Measurements from ENCODE around the gene PTGER1. TPM values are rescaled to one million over a fixed set of nuclear protein-coding genes. Genes with fewer than 3 reads are reported as not detected.

Gene PTGER1
- total and polyA plus RNA-seq, 2 of the 4 experiments (the other 2 are of a cell fraction) = 0.54 to 0.60 TPM

DNA sequence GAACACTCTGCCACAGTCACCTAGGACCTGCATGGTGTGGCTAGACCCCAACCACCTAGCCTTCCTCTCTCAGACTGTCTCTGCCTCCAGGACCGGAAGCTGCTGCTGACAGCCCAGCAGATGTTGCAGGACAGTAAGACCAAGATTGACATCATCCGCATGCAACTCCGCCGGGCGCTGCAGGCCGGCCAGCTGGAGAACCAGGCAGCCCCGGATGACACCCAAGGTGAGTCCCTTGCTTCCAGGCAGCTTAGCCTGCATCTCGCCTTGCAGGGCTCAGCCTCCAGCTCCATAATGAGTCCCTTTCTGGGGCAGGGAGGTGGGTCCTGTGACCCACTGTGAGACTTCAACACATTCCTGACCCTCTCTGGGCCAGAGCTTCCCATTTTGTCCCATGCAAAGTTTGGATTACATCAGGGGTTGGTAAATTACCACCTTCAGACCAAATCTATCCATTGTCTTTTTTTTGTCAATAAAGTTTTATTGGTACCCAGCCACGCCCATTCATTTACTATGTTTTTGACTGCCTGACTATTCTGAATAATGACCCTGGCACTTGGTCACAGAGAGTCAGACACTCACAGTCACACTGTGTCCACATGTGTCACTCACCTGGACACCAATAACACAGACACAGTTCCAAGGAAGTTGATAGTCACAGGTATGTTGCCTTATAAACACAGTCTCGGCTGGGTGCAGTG is 28.7 kb downstream of the PTGER1 start:
- Histone ChIP-seq H3K4me3 (ENCODE audit: insufficient read depth, low read depth, low read length) (no peak overlapping the region), H2BK15ac (ENCODE audit: low read depth, low read length) (no peak overlapping the region), H4K91ac (ENCODE audit: insufficient read depth, low read depth, low read length) (no peak overlapping the region), H2AK5ac (ENCODE audit: low read depth, low read length) (no peak overlapping the region), H4K8ac (ENCODE audit: low read depth in 2 of 2, low read length in 2 of 2) (no peak overlapping the region), H4K20me1 (ENCODE audit: insufficient read depth, low read length) (peaks cover 17% of the 10 kb centered on the region), H3K27me3 (ENCODE audit: control insufficient read depth, insufficient read depth, low read length) (no peaks in the 10 kb centered on the region), H3K36me3 (ENCODE audit: control insufficient read depth, insufficient read depth, low read length) (peaks cover 76% of the 10 kb centered on the region), H2BK20ac (ENCODE audit: low read depth, low read length) (no peak overlapping the region), H3K56ac (ENCODE audit: extremely low read depth, insufficient read depth, low read length) (no peak overlapping the region), H3K9ac (ENCODE audit: low read depth, low read length) (no peak overlapping the region), H3K79me1 (ENCODE audit: low read depth in 1 of 2, low read length in 2 of 2) (peaks cover 3 to 34% of the 10 kb centered on the region in 2 experiments), H2BK120ac (ENCODE audit: low read depth, low read length) (no peak overlapping the region), H3K4me2 (ENCODE audit: low read depth, low read length) (no peak overlapping the region), H4K5ac (ENCODE audit: low read depth, low read length) (no peak overlapping the region), H3K14ac (replicated peaks; ENCODE audit: low read depth, low read length) (no peak overlapping the region), H3K9me3 (ENCODE audit: control insufficient read depth, insufficient read depth, low read length) (no peaks in the 10 kb centered on the region), H3K9me1 (ENCODE audit: insufficient read depth, low read length) (peaks cover 30% of the 10 kb centered on the region), H2AFZ (replicated peaks; ENCODE audit: low read length, poor library complexity) (no peak overlapping the region), H3K27ac (ENCODE audit: insufficient read depth, low read length) (no peak overlapping the region), H2BK5ac (ENCODE audit: low read depth, low read length, poor library complexity, severe bottlenecking) (no peak overlapping the region), H3K4ac (ENCODE audit: low read depth, low read length) (no peak overlapping the region), H3K4me1 (ENCODE audit: control insufficient read depth, insufficient read depth, low read length) (no peaks in the 10 kb centered on the region), H3K18ac (ENCODE audit: low read depth, low read length) (no peak overlapping the region), H3K23ac (ENCODE audit: low read depth, low read length) (no peak overlapping the region), H2AK9ac (replicated peaks; ENCODE audit: low read depth, low read length, poor library complexity) (no peak overlapping the region)
- dilution Hi-C loops (cut with HindIII; ENCODE audit: low sequenced_read_pairs, unreplicated experiment) = no loop called here
- intact Hi-C loops (cut with micrococcal nuclease) = no loop called here
- WGBS, 2 experiments (ENCODE audit: extremely low coverage in 2 of 2, insufficient read length in 1 of 2) = 83% methylated on average over 3 of the region's 10 CpGs; no CpG with 5 or more reads in 1 of the 2 experiments
- in situ Hi-C loops (cut with MboI; ENCODE audit: low sequenced_read_pairs) = no loop called here
- ATAC-seq (ENCODE audit: low read depth) (no peak), DNase-seq (no peak)
- TF ChIP-seq RCOR1 (IDR thresholded peaks at IDR 0.05; ENCODE audit: insufficient replicate concordance, low read length) (no peak), NFE2L2 (IDR thresholded peaks at IDR 0.05; ENCODE audit: low read depth, low read length) (no peak), FOS (IDR thresholded peaks at IDR 0.05; ENCODE audit: low read depth, low read length) (no peak), MAFK (IDR thresholded peaks at IDR 0.05; ENCODE audit: low read depth, low read length) (no peak), BHLHE40 (IDR thresholded peaks at IDR 0.05; ENCODE audit: low read depth, low read length) (no peak), SMC3 (IDR thresholded peaks at IDR 0.05; ENCODE audit: low read depth, low read length) (no peak), MXI1 (IDR thresholded peaks at IDR 0.05; ENCODE audit: borderline replicate concordance, low read depth, low read length) (no peak)
- TF ChIP-seq, protein P1, sequence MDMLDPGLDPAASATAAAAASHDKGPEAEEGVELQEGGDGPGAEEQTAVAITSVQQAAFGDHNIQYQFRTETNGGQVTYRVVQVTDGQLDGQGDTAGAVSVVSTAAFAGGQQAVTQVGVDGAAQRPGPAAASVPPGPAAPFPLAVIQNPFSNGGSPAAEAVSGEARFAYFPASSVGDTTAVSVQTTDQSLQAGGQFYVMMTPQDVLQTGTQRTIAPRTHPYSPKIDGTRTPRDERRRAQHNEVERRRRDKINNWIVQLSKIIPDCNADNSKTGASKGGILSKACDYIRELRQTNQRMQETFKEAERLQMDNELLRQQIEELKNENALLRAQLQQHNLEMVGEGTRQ (IDR thresholded peaks at IDR 0.05; ENCODE audit: low read depth, low read length) = no peak
- CTCF ChIA-PET = no interaction called here
- BruUV-seq (replicated peaks) = no TSS peak
- POLR2A ChIA-PET (ENCODE audit: unreplicated experiment) = no interaction called here
